Activated CD8-positive, alpha-beta T cell treated with anti-CD3 and anti-CD28 coated beads for 36 hours (primary cell): ENCODE data around the gene STRA8. TPM values are rescaled to one million over a fixed set of nuclear protein-coding genes. Genes with fewer than 3 reads are reported as not detected.

Experiments used
- ATAC-seq: fragments of 200-7000 bp; cut with Tn5 transposase; one replicate; pipeline ENCODE4 v1.10.0; 2021; ENCODE audit warnings: mild to moderate bottlenecking, moderate library complexity
- CTCF ChIA-PET: fragments of 350-600 bp; sonication (Branson Sonifier 250); formaldehyde crosslinking; loops from one replicate; lab custom pipeline; 2021; ENCODE audit warnings: antibody characterized with exemption; lab: Charles Lee
- POLR2A ChIA-PET: fragments of 350-600 bp; sonication (Branson Sonifier 250); formaldehyde crosslinking; loops from one replicate; lab custom pipeline; 2021; ENCODE audit warnings: antibody characterized with exemption; lab: Charles Lee
- DNase-seq: peaks from one replicate; pipeline ENCODE4 v3.0.0-alpha.2; 2020
- H3K27ac Mint-ChIP-seq: one replicate; pipeline ENCODE4 v1.8.0; 2021; ENCODE audit warnings: mild to moderate bottlenecking, mixed read lengths
- H3K27me3 Mint-ChIP-seq: one replicate; pipeline ENCODE4 v1.8.0; 2021; ENCODE audit warnings: mixed read lengths
- H3K36me3 Mint-ChIP-seq: one replicate; pipeline ENCODE4 v1.8.0; 2021; ENCODE audit warnings: low read depth, mixed read lengths
- H3K4me1 Mint-ChIP-seq: one replicate; pipeline ENCODE4 v1.8.0; 2021; ENCODE audit warnings: low read depth, mixed read lengths
- H3K4me3 Mint-ChIP-seq: one replicate; pipeline ENCODE4 v1.8.0; 2021; ENCODE audit warnings: mild to moderate bottlenecking, moderate library complexity, mixed read lengths
- H3K9me3 Mint-ChIP-seq: one replicate; pipeline ENCODE4 v1.8.0; 2021; ENCODE audit warnings: mixed read lengths
- CTCF ChIP-seq: fragments of 200-600 bp; IDR thresholded peaks from one replicate; pipeline ENCODE4 v1.8.0; 2022; ENCODE audit warnings: antibody characterized with exemption, mild to moderate bottlenecking
- intact Hi-C: fragments of 100-400 bp; cut with micrococcal nuclease; formaldehyde crosslinking; loops from one replicate; pipeline ENCODE4 v1.10.0; 2022
- total RNA-seq, 2 experiments: library from RNA; stranded (reverse); gene quantifications; one replicate each; pipeline ENCODE4 v1.2.3, GENCODE V29; 2021

The STRA8 gene
- total RNA-seq, 2 experiments from 2014 or later: not detected

- DNase-seq (no peak), ATAC-seq (no peak)
- Mint-ChIP-seq H3K36me3 (no peaks in the 10 kb centered on the region), H3K9me3 (peaks cover under 1% of the 10 kb centered on the region), H3K4me3 (no peak overlapping the region), H3K27me3 (peaks cover 12% of the 10 kb centered on the region), H3K4me1 (peaks cover 2% of the 10 kb centered on the region), H3K27ac (no peak overlapping the region)
- ChIA-PET POLR2A (no interaction called here), CTCF (no interaction called here)
- intact Hi-C loops: no loop called here
- no peak for TF ChIP-seq CTCF
Measured at GRCh38 chr7:135270577-135271254, 37.1 kb downstream of the STRA8 start.

- H3K36me3 Mint-ChIP-seq: no peaks in the 10 kb centered on the region
- ChIA-PET POLR2A (no interaction called here), CTCF (no interaction called here)
- ATAC-seq (no peak), DNase-seq (no peak)
- intact Hi-C loops: no loop called here
- H3K27ac Mint-ChIP-seq: no peak overlapping the region
- peaks cover 2% of the 10 kb centered on the region for H3K4me1 Mint-ChIP-seq
- no peak for TF ChIP-seq CTCF
- no peak overlapping the region for H3K4me3 Mint-ChIP-seq
- H3K9me3 Mint-ChIP-seq: no peaks in the 10 kb centered on the region
- H3K27me3 Mint-ChIP-seq: peaks cover 12% of the 10 kb centered on the region
Measured at GRCh38 chr7:135271255-135271615, 37.6 kb downstream of the STRA8 start.

GRCh38 chr7:135272303-135272702 lies 38.7 kb downstream of the STRA8 start:
- H3K27ac Mint-ChIP-seq: no peak overlapping the region
- ATAC-seq (no peak), DNase-seq (no peak)
- H3K36me3 Mint-ChIP-seq: no peaks in the 10 kb centered on the region
- ChIA-PET CTCF (interaction anchor here (0.6 kb wide), 1 partner anchor 121 kb away, joined by 3 read pairs; no protein-coding TSS in a partner anchor), POLR2A (no interaction called here)
- H3K4me3 Mint-ChIP-seq: no peak overlapping the region
- no peak for TF ChIP-seq CTCF
- intact Hi-C loops: no loop called here
- H3K27me3 Mint-ChIP-seq: peaks cover 12% of the 10 kb centered on the region
- H3K4me1 Mint-ChIP-seq: peaks cover 2% of the 10 kb centered on the region
- H3K9me3 Mint-ChIP-seq: no peaks in the 10 kb centered on the region

- intact Hi-C loops: no loop called here
- ATAC-seq: no peak
- no peak for TF ChIP-seq CTCF
- H3K36me3 Mint-ChIP-seq: no peaks in the 10 kb centered on the region
- no peak overlapping the region for H3K4me3 Mint-ChIP-seq
- H3K9me3 Mint-ChIP-seq: no peaks in the 10 kb centered on the region
- ChIA-PET CTCF (interaction anchor here (0.5 to 3.3 kb wide), 17 partner anchors 9 to 438 kb away, joined by 3 to 44 read pairs (median 4); no protein-coding TSS in a partner anchor), POLR2A (interaction anchor here (1.0 kb wide), 1 partner anchor 15 kb away, joined by 3 read pairs; no protein-coding TSS in a partner anchor)
- no peak for DNase-seq
- peaks cover 2% of the 10 kb centered on the region for H3K4me1 Mint-ChIP-seq
- peaks cover 5% of the 10 kb centered on the region for H3K27me3 Mint-ChIP-seq
- no peak overlapping the region for H3K27ac Mint-ChIP-seq
Measured at GRCh38 chr7:135273581-135273980, 39.9 kb downstream of the STRA8 start.

GRCh38 chr7:135274495-135275268 lies 41.0 kb downstream of the STRA8 start:
- CTCF ChIA-PET: interaction anchor here (0.6 to 3.3 kb wide), 77 partner anchors 8 to 619 kb away, joined by 3 to 44 read pairs (median 4); partner anchors contain the start of genes AGBL3 and STRA8
- POLR2A ChIA-PET: interaction anchor here (1.0 to 1.5 kb wide), 2 partner anchors 14 to 61 kb away, joined by 3 to 5 read pairs; no protein-coding TSS in a partner anchor
- Mint-ChIP-seq H3K36me3 (no peaks in the 10 kb centered on the region), H3K27ac (no peak overlapping the region), H3K4me1 (peaks cover 2% of the 10 kb centered on the region), H3K9me3 (no peaks in the 10 kb centered on the region), H3K4me3 (no peak overlapping the region), H3K27me3 (peaks cover 2% of the 10 kb centered on the region)
- DNase-seq (peak; percentile 89), ATAC-seq (peak; percentile 92)
- peak; percentile 83 for TF ChIP-seq CTCF
- intact Hi-C loops: no loop called here
